ENCODE measurements around the gene EID2B.

The EID2B gene

GRCh38 chr19:39539165-39539517 is 6.5 kb upstream of the EID2B start:
- Histone ChIP-seq H3K4me3 (replicated peaks; ENCODE audit: insufficient read depth, low read length) (peak overlapping the region; percentile 89), H3K27me3 (ENCODE audit: insufficient read depth, poor library complexity, severe bottlenecking) (no peaks in the 10 kb centered on the region), H3K27ac (replicated peaks) (peak overlapping the region; percentile 49)
- TF ChIP-seq POLR2AphosphoS5 (IDR thresholded peaks at IDR 0.05; ENCODE audit: low read depth), result no peak
- TF ChIP-seq, protein P1, sequence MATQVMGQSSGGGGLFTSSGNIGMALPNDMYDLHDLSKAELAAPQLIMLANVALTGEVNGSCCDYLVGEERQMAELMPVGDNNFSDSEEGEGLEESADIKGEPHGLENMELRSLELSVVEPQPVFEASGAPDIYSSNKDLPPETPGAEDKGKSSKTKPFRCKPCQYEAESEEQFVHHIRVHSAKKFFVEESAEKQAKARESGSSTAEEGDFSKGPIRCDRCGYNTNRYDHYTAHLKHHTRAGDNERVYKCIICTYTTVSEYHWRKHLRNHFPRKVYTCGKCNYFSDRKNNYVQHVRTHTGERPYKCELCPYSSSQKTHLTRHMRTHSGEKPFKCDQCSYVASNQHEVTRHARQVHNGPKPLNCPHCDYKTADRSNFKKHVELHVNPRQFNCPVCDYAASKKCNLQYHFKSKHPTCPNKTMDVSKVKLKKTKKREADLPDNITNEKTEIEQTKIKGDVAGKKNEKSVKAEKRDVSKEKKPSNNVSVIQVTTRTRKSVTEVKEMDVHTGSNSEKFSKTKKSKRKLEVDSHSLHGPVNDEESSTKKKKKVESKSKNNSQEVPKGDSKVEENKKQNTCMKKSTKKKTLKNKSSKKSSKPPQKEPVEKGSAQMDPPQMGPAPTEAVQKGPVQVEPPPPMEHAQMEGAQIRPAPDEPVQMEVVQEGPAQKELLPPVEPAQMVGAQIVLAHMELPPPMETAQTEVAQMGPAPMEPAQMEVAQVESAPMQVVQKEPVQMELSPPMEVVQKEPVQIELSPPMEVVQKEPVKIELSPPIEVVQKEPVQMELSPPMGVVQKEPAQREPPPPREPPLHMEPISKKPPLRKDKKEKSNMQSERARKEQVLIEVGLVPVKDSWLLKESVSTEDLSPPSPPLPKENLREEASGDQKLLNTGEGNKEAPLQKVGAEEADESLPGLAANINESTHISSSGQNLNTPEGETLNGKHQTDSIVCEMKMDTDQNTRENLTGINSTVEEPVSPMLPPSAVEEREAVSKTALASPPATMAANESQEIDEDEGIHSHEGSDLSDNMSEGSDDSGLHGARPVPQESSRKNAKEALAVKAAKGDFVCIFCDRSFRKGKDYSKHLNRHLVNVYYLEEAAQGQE (IDR thresholded peaks at IDR 0.05; ENCODE audit: insufficient replicate concordance, low read depth), result no peak
- no peak for TF ChIP-seq GABPA (IDR thresholded peaks at IDR 0.05; ENCODE audit: low read depth)
- TF ChIP-seq SPI1 (IDR thresholded peaks at IDR 0.05; ENCODE audit: borderline replicate concordance, low read depth), result no peak
- no peak for TF ChIP-seq CTCF (IDR thresholded peaks at IDR 0.05; ENCODE audit: insufficient read depth, low read length)
- DNase-seq (ENCODE audit: low read depth in 1 of 2, low spot score in 1 of 2), result no peak

GRCh38 chr19:39533791-39534190 is 1.1 kb upstream of the EID2B start:
- no peak for DNase-seq (ENCODE audit: low read depth in 1 of 2, low spot score in 1 of 2)
- Histone ChIP-seq H3K27me3 (ENCODE audit: insufficient read depth, poor library complexity, severe bottlenecking) (no peaks in the 10 kb centered on the region), H3K27ac (replicated peaks) (no peak overlapping the region), H3K4me3 (replicated peaks; ENCODE audit: insufficient read depth, low read length) (no peak overlapping the region)
- TF ChIP-seq SPI1 (IDR thresholded peaks at IDR 0.05; ENCODE audit: borderline replicate concordance, low read depth) (no peak), GABPA (IDR thresholded peaks at IDR 0.05; ENCODE audit: low read depth) (no peak), CTCF (IDR thresholded peaks at IDR 0.05; ENCODE audit: insufficient read depth, low read length) (no peak), POLR2AphosphoS5 (IDR thresholded peaks at IDR 0.05; ENCODE audit: low read depth) (no peak)
- TF ChIP-seq, protein P1 (IDR thresholded peaks at IDR 0.05; ENCODE audit: insufficient replicate concordance, low read depth), result no peak

GRCh38 chr19:39533003-39533512 is 406 bp upstream of the EID2B start:
- H3K4me3 ChIP-seq (replicated peaks; ENCODE audit: insufficient read depth, low read length), result no peak overlapping the region
- H3K27me3 ChIP-seq (ENCODE audit: insufficient read depth, poor library complexity, severe bottlenecking), result no peaks in the 10 kb centered on the region
- no peak for DNase-seq (ENCODE audit: low read depth in 1 of 2, low spot score in 1 of 2)
- TF ChIP-seq GABPA (IDR thresholded peaks at IDR 0.05; ENCODE audit: low read depth) (no peak), POLR2AphosphoS5 (IDR thresholded peaks at IDR 0.05; ENCODE audit: low read depth) (no peak), SPI1 (IDR thresholded peaks at IDR 0.05; ENCODE audit: borderline replicate concordance, low read depth) (no peak), CTCF (IDR thresholded peaks at IDR 0.05; ENCODE audit: insufficient read depth, low read length) (no peak)
- TF ChIP-seq, protein P1 (IDR thresholded peaks at IDR 0.05; ENCODE audit: insufficient replicate concordance, low read depth), result no peak
- no peak overlapping the region for H3K27ac ChIP-seq (replicated peaks)

All from HL-60 (cell line).